Measurements from ENCODE around the gene ANO1. TPM values are rescaled to one million over a fixed set of nuclear protein-coding genes. Genes with fewer than 3 reads are reported as not detected.
A peak's percentile ranks its signal among the peaks of the same experiment; 100 is the strongest.

The ANO1 gene
- total RNA-seq, 2 donors from 2014 or later: 7.3 to 23.1 TPM

- no peak for ATAC-seq
- H3K27ac ChIP-seq: no peak overlapping the region
- intact Hi-C loops (cut with DNase I): no loop called here
- no peaks in the 10 kb centered on the region for H3K27me3 ChIP-seq
- no peak for DNase-seq
- peaks cover 10% of the 10 kb centered on the region for H3K4me1 ChIP-seq
- H3K9me3 ChIP-seq: no peaks in the 10 kb centered on the region
- H3K4me3 ChIP-seq: no peak overlapping the region
- 85 to 92% methylated on average over 2 of the region's 2 CpGs for WGBS, 2 donors
- H3K36me3 ChIP-seq (replicated peaks in 1 of 2; ENCODE audit: insufficient read depth in 1 of 2, low read depth in 2 of 2): no peaks in the 10 kb centered on the region
- TF ChIP-seq CTCF (IDR thresholded peaks at IDR 0.05): no peak
- no peak for TF ChIP-seq POLR2A (IDR thresholded peaks at IDR 0.05)
These were observed 9.2 kb upstream of the ANO1 start for GRCh38 chr11:70068950-70069349.

GRCh38 chr11:70070706-70071105 lies 7.4 kb upstream of the ANO1 start:
- TF ChIP-seq POLR2A (IDR thresholded peaks at IDR 0.05) (no peak), CTCF (IDR thresholded peaks at IDR 0.05) (no peak)
- no peak for ATAC-seq
- 84% methylated on average over 9 of the region's 9 CpGs for WGBS, 2 donors
- no peak overlapping the region for H3K27ac ChIP-seq
- no peak overlapping the region for H3K4me3 ChIP-seq
- H3K9me3 ChIP-seq: no peaks in the 10 kb centered on the region
- intact Hi-C loops (cut with DNase I): no loop called here
- H3K4me1 ChIP-seq: peaks cover 10% of the 10 kb centered on the region
- H3K27me3 ChIP-seq: no peaks in the 10 kb centered on the region
- DNase-seq: peak in 1 of 4 donors; percentile 8
- H3K36me3 ChIP-seq (replicated peaks in 1 of 2; ENCODE audit: insufficient read depth in 1 of 2, low read depth in 2 of 2): no peaks in the 10 kb centered on the region

GRCh38 chr11:70071996-70072395 lies 6.1 kb upstream of the ANO1 start:
- no peaks in the 10 kb centered on the region for H3K27me3 ChIP-seq
- ATAC-seq: no peak
- no peak for TF ChIP-seq CTCF (IDR thresholded peaks at IDR 0.05)
- no peak for TF ChIP-seq POLR2A (IDR thresholded peaks at IDR 0.05)

GRCh38 chr11:70072461-70072860 lies 5.7 kb upstream of the ANO1 start:
- Histone ChIP-seq H3K4me1 (peaks cover 9% of the 10 kb centered on the region), H3K4me3 (no peak overlapping the region), H3K27ac (no peak overlapping the region), H3K27me3 (no peaks in the 10 kb centered on the region), H3K36me3 (replicated peaks in 1 of 2; ENCODE audit: insufficient read depth in 1 of 2, low read depth in 2 of 2) (no peaks in the 10 kb centered on the region), H3K9me3 (no peaks in the 10 kb centered on the region)
- 56 to 79% methylated on average over 11 to 12 of the region's 12 CpGs for WGBS, 2 donors
- no peak for DNase-seq
- intact Hi-C loops (cut with DNase I): no loop called here
- ATAC-seq: no peak
- TF ChIP-seq POLR2A (IDR thresholded peaks at IDR 0.05) (no peak), CTCF (IDR thresholded peaks at IDR 0.05) (no peak)

More at GRCh38 chr11:70071996-70072395, 6.1 kb upstream of the ANO1 start:
- 71 to 73% methylated on average over 10 to 12 of the region's 12 CpGs for WGBS, 2 donors
- intact Hi-C loops (cut with DNase I): no loop called here
- no peaks in the 10 kb centered on the region for H3K9me3 ChIP-seq
- peaks cover 10% of the 10 kb centered on the region for H3K4me1 ChIP-seq
- no peak overlapping the region for H3K4me3 ChIP-seq
- no peak overlapping the region for H3K27ac ChIP-seq
- H3K36me3 ChIP-seq (replicated peaks in 1 of 2; ENCODE audit: insufficient read depth in 1 of 2, low read depth in 2 of 2): no peaks in the 10 kb centered on the region
- DNase-seq: no peak
